Esophagus (tissue), 2 donors: ENCODE measurements around the gene ADAM23. TPM values are rescaled to one million over a fixed set of nuclear protein-coding genes. Genes with fewer than 3 reads are reported as not detected.

Source experiments
- H3K27ac ChIP-seq, 2 donors: one replicate each; pipeline ENCODE4 v1.5.1; 2013; ENCODE audit warnings: low read depth in 2 of 2, mild to moderate bottlenecking in 2 of 2, inconsistent platforms in 1 of 2, low read length in 1 of 2, moderate library complexity in 1 of 2
- H3K27me3 ChIP-seq, 2 donors: one replicate each; pipeline ENCODE4 v1.6.1; 2013; ENCODE audit warnings: low read length in 2 of 2, control low read depth in 1 of 2, mild to moderate bottlenecking in 1 of 2; ENCODE audit not compliant: insufficient read depth in 2 of 2, control insufficient read depth in 1 of 2
- H3K36me3 ChIP-seq, 2 donors: one replicate each; pipeline ENCODE4 v1.6.1; 2013; ENCODE audit warnings: low read length in 1 of 2; ENCODE audit not compliant: control insufficient read depth in 2 of 2, insufficient read depth in 2 of 2
- H3K4me1 ChIP-seq, 2 donors: one replicate each; pipeline ENCODE4 v1.6.1; 2013; ENCODE audit warnings: low read length in 1 of 2; ENCODE audit not compliant: control insufficient read depth in 2 of 2, insufficient read depth in 2 of 2
- H3K4me3 ChIP-seq, 2 donors: one replicate each; pipeline ENCODE4 v1.5.1; 2013; ENCODE audit warnings: low read length in 2 of 2, mild to moderate bottlenecking in 2 of 2, low read depth in 1 of 2, moderate library complexity in 1 of 2
- H3K9me3 ChIP-seq, 2 donors: one replicate each; pipeline ENCODE4 v1.6.1; 2013; ENCODE audit warnings: mild to moderate bottlenecking in 2 of 2, low read depth in 1 of 2, low read length in 1 of 2, moderate library complexity in 1 of 2; ENCODE audit not compliant: control insufficient read depth in 2 of 2, insufficient read depth in 1 of 2
- WGBS, 2 donors: extraction: QIAGEN DNeasy Blood & Tissue Kit; methylation state at CpG; one replicate each; pipeline ENCODE4 v1.1.7; 2013; 5-methylcytosine and 5-hydroxymethylcytosine counted together
- polyA plus RNA-seq, 2 donors: library from polyadenylated mRNA; stranded (reverse); fragments of 200-250 nt; gene quantifications; one replicate each; pipeline ENCODE4 v1.2.3, GENCODE V29; 2013
- donor health status: healthy with polysubstance abuse.
- donor health status: Bipolar disorder and iron deficiency.

ADAM23 gene
- polyA plus RNA-seq, 2 donors = 1.6 to 2.3 TPM

DNA sequence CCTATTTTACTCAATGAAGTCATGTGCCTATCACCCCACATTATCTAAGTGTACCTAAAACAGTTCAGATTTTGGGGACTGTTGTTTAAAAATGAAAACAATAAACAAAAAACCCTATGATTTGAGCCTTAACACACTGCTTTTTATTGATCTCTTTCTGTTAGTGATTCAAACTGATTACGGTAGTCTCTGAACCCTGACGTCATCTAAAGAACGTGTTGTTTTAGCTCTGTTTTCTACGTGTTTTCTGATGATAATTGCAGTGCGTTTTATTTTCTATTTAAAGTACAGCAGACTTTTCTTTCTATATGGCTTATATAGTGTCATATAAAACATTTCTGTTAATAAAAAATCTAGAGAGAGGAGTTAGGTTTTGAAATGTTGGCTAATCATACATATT, 105.1 kb downstream of the ADAM23 start:
- 78 to 94% methylated on average over 5 of the region's 5 CpGs for WGBS, 2 donors
- no peaks in the 10 kb centered on the region for H3K4me1 ChIP-seq
- H3K4me3 ChIP-seq = no peak overlapping the region
- H3K36me3 ChIP-seq = no peaks in the 10 kb centered on the region
- H3K27me3 ChIP-seq = no peaks in the 10 kb centered on the region
- H3K9me3 ChIP-seq = no peaks in the 10 kb centered on the region
- no peak overlapping the region for H3K27ac ChIP-seq

DNA sequence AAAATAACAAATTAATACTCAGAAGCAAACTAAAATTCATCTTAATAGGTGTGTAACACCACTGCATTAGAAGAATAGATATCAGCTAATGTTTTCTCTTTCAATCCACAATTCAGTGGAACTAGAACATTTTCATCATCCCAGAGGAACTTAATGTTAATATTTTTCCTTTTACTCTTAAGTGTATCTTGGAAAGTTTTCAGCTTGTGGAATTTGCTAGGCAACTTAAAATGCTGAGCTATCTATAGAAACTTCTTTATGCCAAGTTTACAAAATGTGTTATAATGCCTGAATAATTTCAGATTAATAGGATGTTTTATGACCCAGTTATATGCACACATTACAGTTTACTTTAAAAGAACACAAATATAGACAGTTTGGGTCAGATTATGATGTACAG, 112.4 kb downstream of the ADAM23 start:
- Histone ChIP-seq H3K4me3 (no peak overlapping the region), H3K27ac (no peak overlapping the region), H3K9me3 (no peaks in the 10 kb centered on the region), H3K27me3 (no peaks in the 10 kb centered on the region), H3K4me1 (no peaks in the 10 kb centered on the region), H3K36me3 (no peaks in the 10 kb centered on the region)

DNA sequence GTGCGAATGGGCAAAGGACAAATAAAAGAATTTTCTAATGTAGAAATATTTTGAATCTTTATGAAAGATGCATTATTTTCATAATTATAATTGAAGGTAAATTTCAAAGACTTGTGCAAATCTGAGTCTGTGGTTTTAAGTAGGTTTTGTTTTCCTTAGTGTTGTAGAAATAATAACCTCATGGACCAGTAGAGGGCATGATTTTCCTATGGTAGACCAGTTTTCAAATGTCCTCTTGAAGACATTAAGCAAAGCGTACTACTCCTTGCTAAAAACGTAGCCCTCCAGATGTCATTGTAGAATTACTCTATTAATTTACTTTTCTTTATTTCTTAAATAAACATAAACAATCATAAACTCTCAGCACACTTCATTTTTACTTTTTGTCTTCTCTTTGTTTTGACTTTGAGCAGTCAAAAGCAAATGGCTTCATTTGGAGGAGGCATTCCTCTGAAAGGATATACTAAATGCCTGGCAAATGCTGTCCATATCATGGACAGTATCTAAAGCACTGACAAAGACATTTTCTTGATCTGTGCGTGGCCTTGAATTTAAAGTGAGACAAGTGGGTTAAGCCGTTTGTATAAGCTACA, 113.1 kb downstream of the ADAM23 start:
- H3K36me3 ChIP-seq = no peaks in the 10 kb centered on the region
- H3K9me3 ChIP-seq = no peaks in the 10 kb centered on the region
- H3K4me1 ChIP-seq = no peaks in the 10 kb centered on the region
- no peak overlapping the region for H3K27ac ChIP-seq
- no peaks in the 10 kb centered on the region for H3K27me3 ChIP-seq
- 51 to 56% methylated on average over 5 of the region's 5 CpGs for WGBS, 2 donors
- no peak overlapping the region for H3K4me3 ChIP-seq

DNA sequence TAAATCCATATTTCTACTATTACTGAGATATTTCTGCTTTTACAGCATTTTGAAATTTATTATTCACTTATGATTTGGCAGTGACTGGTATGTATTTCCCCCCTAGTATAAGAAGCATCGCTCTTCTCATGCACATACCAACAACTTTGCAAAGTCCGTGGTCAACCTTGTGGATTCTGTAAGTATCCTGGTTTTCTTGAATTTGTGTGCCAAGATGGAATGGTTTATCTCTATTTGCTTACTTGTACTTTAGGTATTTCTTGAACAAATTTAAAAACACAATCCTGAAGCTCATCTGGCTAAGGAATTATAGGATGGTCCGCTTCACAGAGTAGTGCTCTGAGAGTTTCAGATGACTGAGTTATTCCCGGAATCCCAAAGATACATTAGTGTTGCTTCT, 114.0 kb downstream of the ADAM23 start:
- H3K36me3 ChIP-seq = no peaks in the 10 kb centered on the region
- H3K27ac ChIP-seq = no peak overlapping the region
- H3K9me3 ChIP-seq = no peaks in the 10 kb centered on the region
- H3K27me3 ChIP-seq = no peaks in the 10 kb centered on the region
- H3K4me3 ChIP-seq = no peak overlapping the region
- no peaks in the 10 kb centered on the region for H3K4me1 ChIP-seq
- WGBS, 2 donors = 94 to 95% methylated on average over 4 of the region's 4 CpGs

DNA sequence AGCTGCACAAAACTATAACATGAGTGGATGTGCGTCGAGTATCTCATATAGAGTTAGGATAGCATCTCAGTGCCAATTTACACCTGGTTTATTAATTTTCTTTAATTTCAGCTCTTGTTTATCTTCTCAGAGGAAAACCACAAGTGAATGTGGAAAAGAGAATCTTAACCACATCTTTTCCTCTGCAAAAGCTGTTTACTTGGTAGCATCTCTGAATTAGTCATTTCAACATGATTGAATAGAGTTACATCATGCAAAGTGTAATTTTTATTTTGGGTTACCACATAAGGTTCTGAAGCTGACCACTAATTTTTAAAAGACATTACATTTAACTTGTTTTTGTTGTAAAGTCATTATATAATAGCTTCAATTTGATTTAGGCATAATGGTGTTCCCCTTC, 115.2 kb downstream of the ADAM23 start:
- Histone ChIP-seq H3K9me3 (no peaks in the 10 kb centered on the region), H3K27me3 (no peaks in the 10 kb centered on the region), H3K27ac (no peak overlapping the region), H3K36me3 (no peaks in the 10 kb centered on the region), H3K4me1 (no peaks in the 10 kb centered on the region), H3K4me3 (no peak overlapping the region)
- WGBS, 2 donors = 88 to 92% methylated on average over 2 of the region's 2 CpGs

DNA sequence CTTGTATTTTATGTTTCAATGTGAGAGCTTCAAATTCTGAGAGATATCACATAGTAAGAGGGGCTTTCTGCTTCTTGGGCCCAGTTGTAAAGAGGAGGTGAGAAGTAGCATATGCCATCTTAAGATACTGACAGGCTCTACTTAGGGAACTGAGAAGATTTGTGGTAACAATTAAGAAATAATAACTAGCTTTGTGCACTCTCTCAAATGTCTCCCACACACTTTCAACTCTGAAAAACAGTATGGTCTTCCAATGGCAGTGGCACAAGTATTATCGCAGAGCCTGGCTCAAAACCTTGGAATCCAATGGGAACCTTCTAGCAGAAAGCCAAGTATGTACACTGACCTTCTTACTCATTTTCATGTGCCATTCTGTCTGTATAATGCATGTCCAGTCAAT, 118.6 kb downstream of the ADAM23 start:
- Histone ChIP-seq H3K27me3 (no peaks in the 10 kb centered on the region), H3K27ac (no peak overlapping the region)
- WGBS, 2 donors = 98 to 100% methylated on average over 1 of the region's 1 CpG

DNA sequence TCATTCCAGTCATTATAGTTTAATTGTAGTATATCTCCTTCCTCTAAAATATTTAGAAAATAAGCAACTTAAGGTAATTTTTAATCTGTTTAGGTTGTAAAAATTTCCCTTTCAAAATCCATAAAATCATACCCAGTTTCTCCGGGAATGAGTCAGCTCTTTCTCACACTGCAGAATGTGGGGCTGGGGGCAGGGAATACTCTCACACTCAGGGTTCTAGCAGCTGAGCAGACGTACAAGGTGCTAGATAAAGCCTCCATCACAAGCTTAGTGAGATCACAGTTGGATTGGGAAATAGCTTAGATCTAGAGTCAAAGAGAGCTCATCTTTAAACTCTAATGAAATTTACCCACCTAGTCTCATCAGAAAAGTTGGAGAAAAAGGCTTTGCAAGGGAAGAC, 119.0 kb downstream of the ADAM23 start:
- WGBS, 2 donors = 82 to 85% methylated on average over 2 of the region's 2 CpGs
- H3K36me3 ChIP-seq = no peaks in the 10 kb centered on the region
- H3K4me1 ChIP-seq = no peaks in the 10 kb centered on the region
- H3K27me3 ChIP-seq = no peaks in the 10 kb centered on the region
- H3K27ac ChIP-seq = no peak overlapping the region
- no peaks in the 10 kb centered on the region for H3K9me3 ChIP-seq
- H3K4me3 ChIP-seq = no peak overlapping the region

More for the DNA sequence above, 118.6 kb downstream of the ADAM23 start:
- H3K9me3 ChIP-seq = no peaks in the 10 kb centered on the region
- H3K36me3 ChIP-seq = no peaks in the 10 kb centered on the region
- H3K4me1 ChIP-seq = no peaks in the 10 kb centered on the region
- H3K4me3 ChIP-seq = no peak overlapping the region

DNA sequence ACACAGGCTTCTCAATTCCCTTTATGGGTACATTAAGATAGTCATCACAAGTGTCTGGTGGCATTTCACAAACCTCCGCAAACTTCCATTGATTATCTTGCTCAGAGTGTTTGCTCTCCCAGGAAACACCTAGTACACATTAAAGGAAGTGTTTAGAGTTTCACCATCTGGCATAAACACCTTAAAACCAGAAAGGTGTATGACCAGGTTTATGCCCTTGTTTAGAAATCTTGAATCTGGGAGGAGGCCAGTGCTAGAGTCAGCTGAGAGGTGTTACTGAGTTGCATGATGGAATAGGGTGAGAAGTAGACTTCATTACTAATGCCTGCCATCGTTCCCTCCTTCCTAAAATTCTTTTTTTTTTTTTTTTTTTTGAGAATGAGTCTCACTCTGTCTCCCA, 120.0 kb downstream of the ADAM23 start:
- H3K4me1 ChIP-seq = no peaks in the 10 kb centered on the region
- no peak overlapping the region for H3K27ac ChIP-seq
- WGBS, 2 donors = 78 to 79% methylated on average over 2 of the region's 2 CpGs
- no peak overlapping the region for H3K4me3 ChIP-seq
- H3K9me3 ChIP-seq = no peaks in the 10 kb centered on the region
- H3K27me3 ChIP-seq = no peaks in the 10 kb centered on the region
- no peaks in the 10 kb centered on the region for H3K36me3 ChIP-seq

DNA sequence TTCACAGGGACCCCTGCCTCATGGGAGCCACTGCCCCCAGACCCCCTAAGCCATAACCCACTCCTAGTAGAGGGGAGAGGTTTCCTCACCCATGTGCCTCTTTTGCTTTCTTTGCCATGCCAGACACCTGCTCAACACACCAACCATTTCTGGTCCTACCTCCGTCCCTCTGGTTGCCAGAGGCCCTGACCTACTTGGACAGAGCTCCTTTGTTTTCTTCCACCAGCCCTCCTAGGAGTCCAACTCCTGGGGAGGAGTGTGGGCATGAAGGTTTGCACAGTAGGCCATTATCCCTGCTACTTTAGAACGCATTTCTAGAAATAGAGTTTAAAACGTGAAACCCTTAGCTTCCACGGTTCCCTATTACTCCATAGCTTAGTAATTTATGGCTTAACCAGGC, 122.3 kb downstream of the ADAM23 start:
- H3K4me1 ChIP-seq = no peaks in the 10 kb centered on the region
- H3K27ac ChIP-seq = no peak overlapping the region
- 81 to 86% methylated on average over 4 of the region's 4 CpGs for WGBS, 2 donors
- H3K9me3 ChIP-seq = no peaks in the 10 kb centered on the region
- no peak overlapping the region for H3K4me3 ChIP-seq
- no peaks in the 10 kb centered on the region for H3K36me3 ChIP-seq
- H3K27me3 ChIP-seq = no peaks in the 10 kb centered on the region

DNA sequence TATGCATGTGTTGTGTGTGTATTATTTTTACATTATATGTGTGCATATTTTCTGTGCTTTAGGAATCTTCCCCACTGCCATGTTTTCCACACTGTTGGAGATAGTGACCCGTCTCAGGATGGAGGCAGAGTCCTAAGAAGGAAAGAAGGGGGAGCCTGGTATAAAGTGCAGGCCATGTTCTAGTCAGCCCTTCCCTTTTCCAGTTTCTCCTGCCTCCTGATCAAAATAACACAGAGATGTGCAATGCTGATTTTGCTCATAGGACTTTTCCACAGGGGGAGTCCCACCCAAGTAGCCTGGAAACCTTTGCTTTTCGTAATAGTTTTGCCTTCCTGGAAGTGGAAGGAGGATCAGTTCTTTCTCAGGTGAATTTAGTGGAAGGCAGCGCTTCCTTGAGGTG, 126.1 kb downstream of the ADAM23 start:
- no peak overlapping the region for H3K4me3 ChIP-seq
- no peaks in the 10 kb centered on the region for H3K36me3 ChIP-seq
- no peak overlapping the region for H3K27ac ChIP-seq
- no peaks in the 10 kb centered on the region for H3K27me3 ChIP-seq
- H3K4me1 ChIP-seq = no peaks in the 10 kb centered on the region
- WGBS, 2 donors = 86 to 88% methylated on average over 3 of the region's 3 CpGs
- no peaks in the 10 kb centered on the region for H3K9me3 ChIP-seq
